HL-60 (cell line): ENCODE results near the gene TMEM72.
A peak's percentile ranks its signal among the peaks of the same experiment; 100 is the strongest.

Experiments
- DNase-seq, 2 experiments: peaks; one replicate each; pipeline ENCODE4 v3.0.0-alpha.2; 2010 to 2020; ENCODE audit warnings: low read depth in 1 of 2, low spot score in 1 of 2
- H3K27ac ChIP-seq: fragments of 250-450 bp; sonication (Bioruptor Pico); replicated peaks from 2 replicates; pipeline ENCODE4 v1.5.1; 2020; ENCODE audit warnings: mild to moderate bottlenecking, moderate library complexity
- H3K27me3 ChIP-seq: fragments of 250-450 bp; sonication (Bioruptor Pico); 2 replicates; pipeline ENCODE4 v1.5.1; 2021; ENCODE audit warnings: mild to moderate bottlenecking, moderate library complexity; ENCODE audit not compliant: insufficient read depth, poor library complexity, severe bottlenecking
- H3K4me3 ChIP-seq: replicated peaks from 2 replicates; pipeline ENCODE4 v1.5.1; 2011; ENCODE audit warnings: mild to moderate bottlenecking, control low read depth, low read length; ENCODE audit not compliant: insufficient read depth
- CTCF ChIP-seq: IDR thresholded peaks from one replicate; pipeline ENCODE4 v1.5.1; 2011; ENCODE audit warnings: low read length, control low read depth, inconsistent platforms; ENCODE audit not compliant: insufficient read depth
- GABPA ChIP-seq: IDR thresholded peaks from 2 replicates; pipeline ENCODE4 v1.6.1; 2012; ENCODE audit warnings: low read depth
- POLR2AphosphoS5 ChIP-seq: IDR thresholded peaks from 2 replicates; pipeline ENCODE4 v1.6.1; 2012; ENCODE audit warnings: low read depth
- SPI1 ChIP-seq: IDR thresholded peaks from 2 replicates; pipeline ENCODE4 v1.6.1; 2012; ENCODE audit warnings: low read depth, mild to moderate bottlenecking, borderline replicate concordance
- TF ChIP-seq, protein P1 (sequence below): IDR thresholded peaks from 2 replicates; pipeline ENCODE4 v1.6.1; 2012; ENCODE audit warnings: low read depth; ENCODE audit not compliant: insufficient replicate concordance

TMEM72 gene

GRCh38 chr10:44966129-44966815 lies 55.1 kb downstream of the TMEM72 start:
- H3K27ac ChIP-seq, result peak overlapping the region; percentile 97
- H3K4me3 ChIP-seq, result no peak overlapping the region
- TF ChIP-seq CTCF, result no peak
- TF ChIP-seq, protein P1, sequence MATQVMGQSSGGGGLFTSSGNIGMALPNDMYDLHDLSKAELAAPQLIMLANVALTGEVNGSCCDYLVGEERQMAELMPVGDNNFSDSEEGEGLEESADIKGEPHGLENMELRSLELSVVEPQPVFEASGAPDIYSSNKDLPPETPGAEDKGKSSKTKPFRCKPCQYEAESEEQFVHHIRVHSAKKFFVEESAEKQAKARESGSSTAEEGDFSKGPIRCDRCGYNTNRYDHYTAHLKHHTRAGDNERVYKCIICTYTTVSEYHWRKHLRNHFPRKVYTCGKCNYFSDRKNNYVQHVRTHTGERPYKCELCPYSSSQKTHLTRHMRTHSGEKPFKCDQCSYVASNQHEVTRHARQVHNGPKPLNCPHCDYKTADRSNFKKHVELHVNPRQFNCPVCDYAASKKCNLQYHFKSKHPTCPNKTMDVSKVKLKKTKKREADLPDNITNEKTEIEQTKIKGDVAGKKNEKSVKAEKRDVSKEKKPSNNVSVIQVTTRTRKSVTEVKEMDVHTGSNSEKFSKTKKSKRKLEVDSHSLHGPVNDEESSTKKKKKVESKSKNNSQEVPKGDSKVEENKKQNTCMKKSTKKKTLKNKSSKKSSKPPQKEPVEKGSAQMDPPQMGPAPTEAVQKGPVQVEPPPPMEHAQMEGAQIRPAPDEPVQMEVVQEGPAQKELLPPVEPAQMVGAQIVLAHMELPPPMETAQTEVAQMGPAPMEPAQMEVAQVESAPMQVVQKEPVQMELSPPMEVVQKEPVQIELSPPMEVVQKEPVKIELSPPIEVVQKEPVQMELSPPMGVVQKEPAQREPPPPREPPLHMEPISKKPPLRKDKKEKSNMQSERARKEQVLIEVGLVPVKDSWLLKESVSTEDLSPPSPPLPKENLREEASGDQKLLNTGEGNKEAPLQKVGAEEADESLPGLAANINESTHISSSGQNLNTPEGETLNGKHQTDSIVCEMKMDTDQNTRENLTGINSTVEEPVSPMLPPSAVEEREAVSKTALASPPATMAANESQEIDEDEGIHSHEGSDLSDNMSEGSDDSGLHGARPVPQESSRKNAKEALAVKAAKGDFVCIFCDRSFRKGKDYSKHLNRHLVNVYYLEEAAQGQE, result no peak
- no peak for TF ChIP-seq SPI1
- no peak for TF ChIP-seq POLR2AphosphoS5
- no peak for TF ChIP-seq GABPA
- no peaks in the 10 kb centered on the region for H3K27me3 ChIP-seq
- DNase-seq, result no peak

DNA sequence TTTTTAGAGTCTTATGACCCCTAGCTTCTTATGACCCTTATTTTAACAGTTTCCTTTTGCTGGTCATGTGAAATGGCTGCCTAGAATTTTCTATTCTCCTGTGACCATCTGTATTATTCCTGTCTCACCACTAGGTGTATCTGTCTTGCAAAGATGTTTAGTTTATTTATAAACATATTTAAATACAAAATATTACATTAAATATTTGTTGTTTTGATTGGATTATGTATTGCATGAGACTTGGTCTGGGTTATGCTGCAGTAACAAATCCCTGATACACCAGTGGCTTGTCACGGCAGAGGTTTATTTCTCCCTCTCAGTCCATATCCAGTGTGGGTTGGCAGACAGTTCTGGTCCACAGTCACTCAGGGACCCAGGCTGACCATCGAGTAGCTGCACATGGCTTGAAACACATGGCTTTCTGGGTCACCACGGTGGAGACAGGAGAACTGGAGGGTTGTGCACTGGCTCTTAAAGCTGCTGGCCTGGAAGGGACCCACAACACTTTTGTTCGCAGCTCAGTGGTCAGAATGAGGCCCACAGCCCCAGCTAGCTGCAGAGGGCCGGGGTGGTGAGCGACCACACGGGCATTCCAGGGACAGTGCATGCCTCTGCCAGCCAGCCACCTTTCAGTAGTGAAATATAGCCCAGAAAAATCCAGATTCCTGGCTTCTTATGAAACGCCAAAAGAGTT lies 55.8 kb downstream of the TMEM72 start:
- H3K27ac ChIP-seq, result peak overlapping the region; percentile 97
- H3K4me3 ChIP-seq, result no peak overlapping the region
- no peak for DNase-seq

GRCh38 chr10:44967616-44968015 lies 56.5 kb downstream of the TMEM72 start:
- Histone ChIP-seq H3K27me3 (no peaks in the 10 kb centered on the region), H3K4me3 (no peak overlapping the region), H3K27ac (peak overlapping the region; percentile 97)
- peak; percentile 68 to 82 for DNase-seq
- TF ChIP-seq POLR2AphosphoS5 (no peak; the same call in 1 of the 2 replicates), SPI1 (peak; percentile 52), GABPA (no peak), CTCF (no peak)
- TF ChIP-seq, protein P1, result no peak

More for the DNA sequence above, 55.8 kb downstream of the TMEM72 start:
- TF ChIP-seq SPI1, result no peak
- TF ChIP-seq POLR2AphosphoS5, result no peak
- TF ChIP-seq GABPA, result no peak
- TF ChIP-seq, protein P1, result no peak
- no peak for TF ChIP-seq CTCF
- no peaks in the 10 kb centered on the region for H3K27me3 ChIP-seq
